ENCODE results near the gene ANKRD12.

DNA sequence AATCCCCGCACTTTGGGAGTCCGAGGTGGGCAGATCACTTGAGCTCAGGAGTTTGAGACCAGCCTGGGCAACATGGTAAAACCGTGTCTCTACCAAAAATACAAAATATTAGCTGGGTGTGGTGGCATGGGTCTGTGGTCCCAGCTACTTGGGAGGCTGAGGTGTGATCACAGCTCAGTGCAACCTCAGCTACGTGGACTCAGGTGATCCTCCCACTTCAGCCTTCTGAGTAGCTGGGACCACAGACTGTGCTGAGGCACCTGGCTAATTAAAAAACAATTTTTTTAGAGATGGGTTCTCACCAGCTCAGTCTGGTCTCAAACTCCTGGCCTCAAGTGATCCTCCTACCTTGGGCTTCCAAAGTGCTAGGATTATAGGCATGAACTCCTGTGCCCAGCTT lies 23.4 kb downstream of the ANKRD12 start:
- TF ChIP-seq POLR2A (IDR thresholded peaks at IDR 0.05; ENCODE audit: low read depth, low read length) (no peak), POLR2AphosphoS5 (IDR thresholded peaks at IDR 0.05; ENCODE audit: low read depth, low read length) (no peak), SPI1 (IDR thresholded peaks at IDR 0.05; ENCODE audit: low read depth, low read length) (no peak), TAF1 (IDR thresholded peaks at IDR 0.05; ENCODE audit: low read depth, low read length) (no peak), POU2F2 (IDR thresholded peaks at IDR 0.05; ENCODE audit: low read depth, low read length) (no peak)
